Stomach (tissue), 4 donors: ENCODE results near the gene DDI2.

ENCODE experiments used
- CTCF ChIP-seq, 7 experiments: fragments of 450-650 bp in 4 of 7; fragments of 200-600 bp in 3 of 7; sonication (generic) in 3 of 7; IDR thresholded peaks; one replicate each; pipeline ENCODE4 v1.5.1; 2016 to 2019; ENCODE audit warnings: antibody characterized with exemption in 7 of 7, control low read depth in 2 of 7, mild to moderate bottlenecking in 1 of 7
- POLR2A ChIP-seq, 4 donors: fragments of 450-650 bp; IDR thresholded peaks; one replicate each; pipeline ENCODE4 v1.6.1; 2016; ENCODE audit warnings: antibody characterized with exemption in 4 of 4, control low read depth in 2 of 4, mild to moderate bottlenecking in 1 of 4, moderate library complexity in 1 of 4

GRCh38 chr1:15620155-15620545, 2.9 kb downstream of the DDI2 start:
- TF ChIP-seq CTCF (IDR thresholded peaks at IDR 0.05), result no peak
- no peak for TF ChIP-seq POLR2A (IDR thresholded peaks at IDR 0.05)
